ENCODE results near the gene GPR78. TPM values are rescaled to one million over a fixed set of nuclear protein-coding genes. Genes with fewer than 3 reads are reported as not detected.

GPR78 gene
- total and polyA plus RNA-seq, 2 of the 4 experiments (the other 2 are of a cell fraction) = under 0.01 to 0.10 TPM

DNA sequence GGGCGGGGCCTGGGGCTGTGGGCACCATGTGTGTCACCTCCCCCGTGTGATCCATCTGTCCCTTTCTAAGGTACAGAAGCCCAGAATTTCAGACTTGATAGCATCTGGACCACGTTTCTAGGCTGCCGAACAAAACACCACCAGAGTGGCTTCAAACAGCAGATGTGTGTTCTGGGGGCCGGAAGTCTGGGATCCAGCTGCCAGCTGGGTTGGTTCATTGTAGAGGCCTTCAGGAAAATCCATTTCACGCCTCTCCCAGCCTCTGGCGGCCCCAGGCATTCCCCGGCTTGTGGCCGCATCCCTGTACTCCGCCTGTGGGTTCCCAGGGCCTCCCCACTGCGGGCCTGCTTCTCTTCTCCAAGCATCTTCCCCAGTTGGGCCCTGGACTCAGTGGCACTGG, 39.6 kb upstream of the GPR78 start:
- no peak overlapping the region for H2BK5ac ChIP-seq (ENCODE audit: low read depth, low read length, poor library complexity, severe bottlenecking)
- no peaks in the 10 kb centered on the region for H3K79me1 ChIP-seq (ENCODE audit: low read depth in 1 of 2, low read length in 2 of 2)
- no peak for TF ChIP-seq BHLHE40 (IDR thresholded peaks at IDR 0.05; ENCODE audit: low read depth, low read length)
- TF ChIP-seq RFX5 (IDR thresholded peaks at IDR 0.05; ENCODE audit: low read depth, low read length) = no peak
- TF ChIP-seq MAZ (IDR thresholded peaks at IDR 0.05; ENCODE audit: borderline replicate concordance, low read depth, low read length) = no peak
- TF ChIP-seq, protein P1, sequence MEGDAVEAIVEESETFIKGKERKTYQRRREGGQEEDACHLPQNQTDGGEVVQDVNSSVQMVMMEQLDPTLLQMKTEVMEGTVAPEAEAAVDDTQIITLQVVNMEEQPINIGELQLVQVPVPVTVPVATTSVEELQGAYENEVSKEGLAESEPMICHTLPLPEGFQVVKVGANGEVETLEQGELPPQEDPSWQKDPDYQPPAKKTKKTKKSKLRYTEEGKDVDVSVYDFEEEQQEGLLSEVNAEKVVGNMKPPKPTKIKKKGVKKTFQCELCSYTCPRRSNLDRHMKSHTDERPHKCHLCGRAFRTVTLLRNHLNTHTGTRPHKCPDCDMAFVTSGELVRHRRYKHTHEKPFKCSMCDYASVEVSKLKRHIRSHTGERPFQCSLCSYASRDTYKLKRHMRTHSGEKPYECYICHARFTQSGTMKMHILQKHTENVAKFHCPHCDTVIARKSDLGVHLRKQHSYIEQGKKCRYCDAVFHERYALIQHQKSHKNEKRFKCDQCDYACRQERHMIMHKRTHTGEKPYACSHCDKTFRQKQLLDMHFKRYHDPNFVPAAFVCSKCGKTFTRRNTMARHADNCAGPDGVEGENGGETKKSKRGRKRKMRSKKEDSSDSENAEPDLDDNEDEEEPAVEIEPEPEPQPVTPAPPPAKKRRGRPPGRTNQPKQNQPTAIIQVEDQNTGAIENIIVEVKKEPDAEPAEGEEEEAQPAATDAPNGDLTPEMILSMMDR (conservative IDR thresholded peaks at IDR 0.05; ENCODE audit: low read depth, low read length) = no peak
- TF ChIP-seq CEBPB (IDR thresholded peaks at IDR 0.05; ENCODE audit: low read depth, low read length) = no peak
- no peak for TF ChIP-seq NFE2L2 (IDR thresholded peaks at IDR 0.05; ENCODE audit: low read depth, low read length)
- no peak for TF ChIP-seq MAFK (IDR thresholded peaks at IDR 0.05; ENCODE audit: low read depth, low read length)
- TF ChIP-seq, protein P2, sequence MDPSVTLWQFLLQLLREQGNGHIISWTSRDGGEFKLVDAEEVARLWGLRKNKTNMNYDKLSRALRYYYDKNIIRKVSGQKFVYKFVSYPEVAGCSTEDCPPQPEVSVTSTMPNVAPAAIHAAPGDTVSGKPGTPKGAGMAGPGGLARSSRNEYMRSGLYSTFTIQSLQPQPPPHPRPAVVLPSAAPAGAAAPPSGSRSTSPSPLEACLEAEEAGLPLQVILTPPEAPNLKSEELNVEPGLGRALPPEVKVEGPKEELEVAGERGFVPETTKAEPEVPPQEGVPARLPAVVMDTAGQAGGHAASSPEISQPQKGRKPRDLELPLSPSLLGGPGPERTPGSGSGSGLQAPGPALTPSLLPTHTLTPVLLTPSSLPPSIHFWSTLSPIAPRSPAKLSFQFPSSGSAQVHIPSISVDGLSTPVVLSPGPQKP (IDR thresholded peaks at IDR 0.05; ENCODE audit: borderline replicate concordance, low read depth, low read length) = no peak
- TF ChIP-seq, protein P3, sequence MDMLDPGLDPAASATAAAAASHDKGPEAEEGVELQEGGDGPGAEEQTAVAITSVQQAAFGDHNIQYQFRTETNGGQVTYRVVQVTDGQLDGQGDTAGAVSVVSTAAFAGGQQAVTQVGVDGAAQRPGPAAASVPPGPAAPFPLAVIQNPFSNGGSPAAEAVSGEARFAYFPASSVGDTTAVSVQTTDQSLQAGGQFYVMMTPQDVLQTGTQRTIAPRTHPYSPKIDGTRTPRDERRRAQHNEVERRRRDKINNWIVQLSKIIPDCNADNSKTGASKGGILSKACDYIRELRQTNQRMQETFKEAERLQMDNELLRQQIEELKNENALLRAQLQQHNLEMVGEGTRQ (IDR thresholded peaks at IDR 0.05; ENCODE audit: low read depth, low read length) = no peak
- no peak for TF ChIP-seq MXI1 (IDR thresholded peaks at IDR 0.05; ENCODE audit: borderline replicate concordance, low read depth, low read length)
- ChIA-PET POLR2A (ENCODE audit: unreplicated experiment) (no interaction called here), CTCF (no interaction called here)
- DNase-seq = no peak
- H2AK5ac ChIP-seq (ENCODE audit: low read depth, low read length) = no peak overlapping the region
- no peak overlapping the region for H3K9ac ChIP-seq (ENCODE audit: low read depth, low read length)
- no peak overlapping the region for H4K91ac ChIP-seq (ENCODE audit: insufficient read depth, low read depth, low read length)
- H3K4ac ChIP-seq (ENCODE audit: low read depth, low read length) = no peak overlapping the region
- H4K20me1 ChIP-seq (ENCODE audit: insufficient read depth, low read length) = no peaks in the 10 kb centered on the region
- peaks cover 4% of the 10 kb centered on the region; the same call in 1 of the 2 replicates for H3K4me1 ChIP-seq (ENCODE audit: control insufficient read depth, insufficient read depth, low read length)
- no peak overlapping the region for H3K18ac ChIP-seq (ENCODE audit: low read depth, low read length)
- intact Hi-C loops (cut with micrococcal nuclease) (no loop called here), dilution Hi-C loops (cut with HindIII; ENCODE audit: low sequenced_read_pairs, unreplicated experiment) (no loop called here), in situ Hi-C loops (cut with MboI; ENCODE audit: low sequenced_read_pairs) (no loop called here)
- H3K36me3 ChIP-seq (ENCODE audit: control insufficient read depth, insufficient read depth, low read length) = no peaks in the 10 kb centered on the region
- no peak overlapping the region for H2BK15ac ChIP-seq (ENCODE audit: low read depth, low read length)
- H3K14ac ChIP-seq (replicated peaks; ENCODE audit: low read depth, low read length) = no peak overlapping the region
- H3K9me3 ChIP-seq (ENCODE audit: control insufficient read depth, insufficient read depth, low read length) = no peaks in the 10 kb centered on the region
- H3K4me2 ChIP-seq (ENCODE audit: low read depth, low read length) = no peak overlapping the region
- no peak overlapping the region for H4K8ac ChIP-seq (ENCODE audit: low read depth in 2 of 2, low read length in 2 of 2)
- BruUV-seq (replicated peaks) = no TSS peak
- no peak overlapping the region for H2AFZ ChIP-seq (replicated peaks; ENCODE audit: low read length, poor library complexity)
- WGBS, 2 experiments (ENCODE audit: extremely low coverage in 2 of 2, insufficient read length in 1 of 2) = 84% methylated on average over 8 of the region's 11 CpGs; no CpG with 5 or more reads in 1 of the 2 experiments
- H3K56ac ChIP-seq (ENCODE audit: extremely low read depth, insufficient read depth, low read length) = no peak overlapping the region
- H3K27me3 ChIP-seq (ENCODE audit: control insufficient read depth, insufficient read depth, low read length) = peaks cover 6% of the 10 kb centered on the region; the same call in 1 of the 2 replicates
- no peak overlapping the region for H4K5ac ChIP-seq (ENCODE audit: low read depth, low read length)
- H2BK20ac ChIP-seq (ENCODE audit: low read depth, low read length) = no peak overlapping the region
- H2BK120ac ChIP-seq (ENCODE audit: low read depth, low read length) = no peak overlapping the region
- no peak overlapping the region for H3K23ac ChIP-seq (ENCODE audit: low read depth, low read length)
- no peak overlapping the region for H3K27ac ChIP-seq (ENCODE audit: insufficient read depth, low read length)
- no peaks in the 10 kb centered on the region for H3K9me1 ChIP-seq (ENCODE audit: insufficient read depth, low read length)
- no peak overlapping the region for H3K4me3 ChIP-seq (ENCODE audit: insufficient read depth, low read depth, low read length)
- ATAC-seq (ENCODE audit: low read depth) = no peak
- H2AK9ac ChIP-seq (replicated peaks; ENCODE audit: low read depth, low read length, poor library complexity) = no peak overlapping the region

Data from IMR-90 (cell line).